ENCODE results near the gene MS4A4E.

DNA sequence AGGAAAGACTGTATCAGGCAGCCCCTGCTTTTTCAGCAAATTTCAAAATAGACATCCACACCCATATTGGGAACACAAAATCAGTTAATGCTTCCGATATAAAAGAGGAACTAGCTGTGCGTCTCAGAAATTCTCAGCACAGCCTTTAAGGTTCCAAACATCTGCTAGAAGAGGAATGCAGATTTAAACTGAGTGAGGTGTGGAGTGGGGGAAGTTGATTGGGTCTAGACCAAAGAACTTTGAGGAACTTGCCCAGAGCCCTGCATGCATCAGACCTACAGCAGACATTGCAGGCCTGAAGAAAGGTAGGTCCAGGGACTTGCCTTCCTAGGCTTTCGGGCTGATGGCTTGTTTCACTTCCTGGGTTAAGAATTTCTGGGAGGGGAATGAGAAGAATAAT is 37.5 kb upstream of the MS4A4E start, which contains the start of gene MS4A4A:
- TF ChIP-seq SP1 (CRISPR knock-in tag; conservative IDR thresholded peaks at IDR 0.05): no peak
- TF ChIP-seq ZBTB21 (CRISPR knock-in tag; IDR thresholded peaks at IDR 0.05; ENCODE audit: borderline replicate concordance): no peak
- TF ChIP-seq CREB1 (CRISPR knock-in tag; IDR thresholded peaks at IDR 0.05): no peak
- TF ChIP-seq, protein P1, sequence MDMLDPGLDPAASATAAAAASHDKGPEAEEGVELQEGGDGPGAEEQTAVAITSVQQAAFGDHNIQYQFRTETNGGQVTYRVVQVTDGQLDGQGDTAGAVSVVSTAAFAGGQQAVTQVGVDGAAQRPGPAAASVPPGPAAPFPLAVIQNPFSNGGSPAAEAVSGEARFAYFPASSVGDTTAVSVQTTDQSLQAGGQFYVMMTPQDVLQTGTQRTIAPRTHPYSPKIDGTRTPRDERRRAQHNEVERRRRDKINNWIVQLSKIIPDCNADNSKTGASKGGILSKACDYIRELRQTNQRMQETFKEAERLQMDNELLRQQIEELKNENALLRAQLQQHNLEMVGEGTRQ (CRISPR knock-in tag; IDR thresholded peaks at IDR 0.05): no peak
